Mesendoderm (in vitro differentiated cells): ENCODE results near the gene STK10.

Experiments used
- DNase-seq: peaks from one replicate; pipeline ENCODE4 v3.0.0; 2013
- H2AK5ac ChIP-seq: 2 replicates; pipeline ENCODE4 v1.6.1; 2013; ENCODE audit warnings: low read length, inconsistent platforms
- H2BK120ac ChIP-seq: 2 replicates; pipeline ENCODE4 v1.6.1; 2013; ENCODE audit warnings: low read depth, mild to moderate bottlenecking, low read length, moderate library complexity, mixed read lengths
- H2BK15ac ChIP-seq: replicated peaks from 2 replicates; pipeline ENCODE4 v1.6.1; 2013; ENCODE audit warnings: low read depth, mild to moderate bottlenecking, moderate library complexity
- H2BK5ac ChIP-seq: 2 replicates; pipeline ENCODE4 v1.6.1; 2013; ENCODE audit warnings: low read length, inconsistent platforms
- H3K18ac ChIP-seq: 2 replicates; pipeline ENCODE4 v1.6.1; 2013; ENCODE audit warnings: mild to moderate bottlenecking, low read length, mixed read lengths
- H3K23ac ChIP-seq: one replicate; pipeline ENCODE4 v1.6.1; 2013; ENCODE audit warnings: low read length
- H3K27ac ChIP-seq: 2 replicates; pipeline ENCODE4 v1.5.1; 2013; ENCODE audit warnings: low read depth, mild to moderate bottlenecking, inconsistent platforms, low read length, moderate library complexity
- H3K27me3 ChIP-seq: 2 replicates; pipeline ENCODE4 v1.6.1; 2013; ENCODE audit warnings: low read length, control low read depth, mild to moderate bottlenecking, inconsistent platforms; ENCODE audit not compliant: insufficient read depth, poor library complexity
- H3K36me3 ChIP-seq: 2 replicates; pipeline ENCODE4 v1.6.1; 2013; ENCODE audit warnings: low read length, inconsistent platforms; ENCODE audit not compliant: control insufficient read depth, insufficient read depth
- H3K4ac ChIP-seq: one replicate; pipeline ENCODE4 v1.6.1; 2013; ENCODE audit warnings: low read depth, mild to moderate bottlenecking, low read length, moderate library complexity
- H3K4me1 ChIP-seq: 2 replicates; pipeline ENCODE4 v1.6.1; 2013; ENCODE audit warnings: low read depth, low read length, inconsistent platforms; ENCODE audit not compliant: control insufficient read depth
- H3K4me2 ChIP-seq: 2 replicates; pipeline ENCODE4 v1.6.1; 2013; ENCODE audit warnings: low read length
- H3K4me3 ChIP-seq: 2 replicates; pipeline ENCODE4 v1.5.1; 2013; ENCODE audit warnings: mild to moderate bottlenecking, low read length
- H3K56ac ChIP-seq: one replicate; pipeline ENCODE4 v1.6.1; 2013; ENCODE audit warnings: low read length
- H3K79me1 ChIP-seq: 2 replicates; pipeline ENCODE4 v1.6.1; 2013; ENCODE audit warnings: low read length, inconsistent platforms
- H3K79me2 ChIP-seq: 2 replicates; pipeline ENCODE4 v1.6.1; 2013; ENCODE audit warnings: mild to moderate bottlenecking, low read length; ENCODE audit not compliant: control insufficient read depth, insufficient read depth
- H3K9ac ChIP-seq: 2 replicates; pipeline ENCODE4 v1.6.1; 2013; ENCODE audit warnings: low read length, inconsistent platforms
- H4K5ac ChIP-seq: one replicate; pipeline ENCODE4 v1.6.1; 2013; ENCODE audit warnings: low read length
- H4K8ac ChIP-seq: one replicate; pipeline ENCODE4 v1.6.1; 2013; ENCODE audit warnings: low read depth, mild to moderate bottlenecking, control low read depth, low read length, moderate library complexity
- WGBS: extraction: QIAGEN DNeasy Blood & Tissue Kit; methylation state at CpG from one replicate; pipeline ENCODE4 v1.1.7; 2013; ENCODE audit warnings: low lambda C conversion rate, missing lambda C conversion rate; ENCODE audit not compliant: insufficient coverage; ENCODE audit errors: extremely low coverage; 5-methylcytosine and 5-hydroxymethylcytosine counted together

STK10 gene

GRCh38 chr5:172180936-172181335 lies 7.1 kb downstream of the STK10 start:
- no peak overlapping the region for H3K9ac ChIP-seq
- H3K4me2 ChIP-seq, result no peak overlapping the region
- peak overlapping the region; percentile 74 for H2AK5ac ChIP-seq
- no peak for DNase-seq
- no peak overlapping the region for H3K4ac ChIP-seq
- no peak overlapping the region for H2BK15ac ChIP-seq
- no peak overlapping the region for H3K18ac ChIP-seq
- H3K79me1 ChIP-seq, result peaks cover 11% of the 10 kb centered on the region
- H2BK120ac ChIP-seq, result no peak overlapping the region
- H4K5ac ChIP-seq, result no peak overlapping the region
- no peak overlapping the region for H4K8ac ChIP-seq
- WGBS, result no CpG with 5 or more reads among the region's 9 CpGs
- no peaks in the 10 kb centered on the region for H3K27me3 ChIP-seq
- H3K36me3 ChIP-seq, result no peaks in the 10 kb centered on the region
- H3K27ac ChIP-seq, result no peak overlapping the region
- no peak overlapping the region for H3K56ac ChIP-seq
- no peak overlapping the region for H2BK5ac ChIP-seq
- H3K79me2 ChIP-seq, result peaks cover 4% of the 10 kb centered on the region
- peak overlapping the region; percentile 66 for H3K23ac ChIP-seq
- H3K4me1 ChIP-seq, result peaks cover 13% of the 10 kb centered on the region
- no peak overlapping the region for H3K4me3 ChIP-seq

DNA sequence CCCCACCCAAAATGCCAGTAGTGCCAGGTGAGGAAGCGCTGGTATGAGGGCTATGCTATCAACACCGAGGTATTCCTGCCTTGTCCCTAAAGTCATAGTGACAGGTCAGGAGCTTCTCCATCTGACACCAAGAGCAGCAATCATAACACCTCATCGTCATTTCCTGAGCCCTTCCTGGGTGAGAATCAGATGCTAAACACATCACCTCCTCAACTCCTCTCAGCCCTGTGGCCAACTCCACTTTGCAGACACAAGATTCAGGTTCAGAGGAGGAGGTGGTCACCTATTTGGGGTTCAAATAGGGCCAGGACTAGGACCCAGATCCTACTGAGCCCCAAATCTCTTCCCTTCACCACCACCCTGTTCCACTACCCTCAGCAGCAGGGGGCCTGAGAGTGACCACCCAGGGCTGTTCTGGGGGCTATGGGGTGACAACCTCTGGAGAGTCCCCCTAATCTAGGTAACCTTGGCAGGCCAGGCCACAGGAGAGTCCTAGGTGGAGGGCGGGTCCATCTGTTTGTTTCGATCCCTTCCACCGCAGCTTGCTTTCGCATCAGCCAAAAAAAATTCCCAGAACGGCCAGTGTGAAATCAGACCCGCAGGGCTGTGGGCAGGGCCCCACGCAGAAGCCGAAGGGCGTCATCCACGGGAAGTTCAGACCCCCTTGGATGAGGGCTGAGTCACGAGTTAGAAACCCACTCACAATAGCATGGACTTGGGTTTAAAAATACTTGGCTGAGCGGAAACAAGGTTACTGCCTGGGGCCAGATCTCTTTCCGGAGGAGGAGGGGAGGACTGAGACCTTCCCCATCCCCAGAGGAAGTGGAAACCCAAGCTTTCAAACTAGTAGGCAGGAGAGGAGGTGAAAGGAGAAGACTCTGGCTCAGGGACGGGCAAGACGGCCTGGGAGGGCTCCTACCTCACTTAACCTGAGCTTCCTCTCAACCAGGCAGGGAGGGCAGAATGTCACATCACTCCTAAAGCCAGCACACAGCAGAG lies 8.7 kb downstream of the STK10 start:
- H2BK15ac ChIP-seq, result no peak overlapping the region
- H3K4ac ChIP-seq, result no peak overlapping the region
- peaks cover 15% of the 10 kb centered on the region for H3K4me1 ChIP-seq
- H3K36me3 ChIP-seq, result no peaks in the 10 kb centered on the region
- H4K5ac ChIP-seq, result no peak overlapping the region
- H3K9ac ChIP-seq, result peak overlapping the region; percentile 49
- H3K79me1 ChIP-seq, result peaks cover 11% of the 10 kb centered on the region
- H3K18ac ChIP-seq, result peak overlapping the region; percentile 16
- H3K27ac ChIP-seq, result peak overlapping the region; percentile 80
- H3K4me3 ChIP-seq, result no peak overlapping the region
- no peak overlapping the region for H3K23ac ChIP-seq
- no peaks in the 10 kb centered on the region for H3K27me3 ChIP-seq
- no peak overlapping the region for H4K8ac ChIP-seq
- no peaks in the 10 kb centered on the region for H3K79me2 ChIP-seq
- H2BK5ac ChIP-seq, result peak overlapping the region; percentile 27
- no peak overlapping the region for H2BK120ac ChIP-seq
- DNase-seq, result peak; percentile 80
- WGBS, result no CpG with 5 or more reads among the region's 18 CpGs
- H3K4me2 ChIP-seq, result no peak overlapping the region
- H2AK5ac ChIP-seq, result peak overlapping the region; percentile 74
- peak overlapping the region; percentile 73 for H3K56ac ChIP-seq

DNA sequence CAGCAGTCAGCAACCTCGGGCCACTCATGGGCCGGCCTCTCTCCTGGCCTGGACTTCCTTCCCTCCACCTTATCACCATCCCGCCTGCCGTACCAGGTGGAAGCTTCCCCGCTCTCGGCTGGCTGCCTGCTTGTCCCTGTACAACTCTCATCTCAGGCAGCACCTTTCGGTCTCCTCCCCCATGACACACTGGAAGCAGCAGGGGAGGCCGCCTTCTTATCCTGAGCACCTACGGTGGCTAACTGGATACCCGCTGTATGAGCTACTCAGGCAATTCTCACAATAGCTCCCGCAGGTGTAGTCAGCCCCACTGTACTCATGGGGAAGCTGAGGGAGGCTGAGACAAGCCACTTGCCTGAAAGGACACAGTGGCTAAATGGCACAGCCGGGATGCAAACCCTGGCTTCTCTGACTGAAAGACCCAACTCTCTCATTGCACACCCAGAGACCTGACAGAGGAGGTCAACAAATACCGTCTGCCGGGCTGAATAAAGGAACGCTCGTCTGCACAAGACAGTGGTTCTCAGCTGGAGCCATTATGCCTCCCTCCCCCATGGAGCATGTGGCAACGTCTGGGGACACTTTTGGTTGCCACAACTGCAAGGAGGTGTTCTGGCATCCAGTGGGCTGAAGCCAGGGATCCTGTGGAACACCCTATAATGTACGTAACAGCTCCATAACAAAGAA lies 9.6 kb downstream of the STK10 start:
- Histone ChIP-seq H2AK5ac (no peak overlapping the region), H3K27ac (no peak overlapping the region), H3K9ac (no peak overlapping the region), H3K4me1 (peaks cover 15% of the 10 kb centered on the region), H4K8ac (no peak overlapping the region), H3K4me3 (no peak overlapping the region), H4K5ac (no peak overlapping the region), H3K4ac (no peak overlapping the region), H3K4me2 (no peak overlapping the region), H3K36me3 (no peaks in the 10 kb centered on the region), H2BK15ac (no peak overlapping the region), H3K23ac (no peak overlapping the region), H3K56ac (no peak overlapping the region), H2BK5ac (no peak overlapping the region), H3K18ac (no peak overlapping the region), H2BK120ac (no peak overlapping the region), H3K27me3 (no peaks in the 10 kb centered on the region), H3K79me2 (no peaks in the 10 kb centered on the region), H3K79me1 (peaks cover 11% of the 10 kb centered on the region)
- WGBS, result no CpG with 5 or more reads among the region's 18 CpGs
- no peak for DNase-seq

DNA sequence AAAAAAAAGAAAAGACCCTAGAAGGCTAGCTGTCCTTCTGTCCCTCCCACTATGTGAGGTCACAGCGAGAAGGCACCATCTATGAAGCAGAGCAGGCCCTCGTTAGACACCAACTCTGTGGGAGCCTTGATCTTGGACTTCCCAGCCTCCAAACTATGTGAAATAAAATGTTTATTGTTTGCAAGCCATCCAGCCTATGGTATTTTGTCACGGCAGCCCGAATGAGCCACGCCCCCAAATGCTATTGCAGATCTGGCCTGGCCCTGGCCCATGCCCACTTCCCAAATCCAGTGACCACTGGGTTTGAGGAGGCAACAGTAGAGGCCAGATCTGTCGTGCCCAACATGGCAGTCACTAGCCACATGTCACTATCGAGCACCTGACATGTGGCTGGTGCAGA lies 10.8 kb downstream of the STK10 start:
- Histone ChIP-seq H3K4me2 (no peak overlapping the region), H3K18ac (no peak overlapping the region), H3K56ac (no peak overlapping the region), H2AK5ac (no peak overlapping the region), H3K4ac (no peak overlapping the region), H2BK5ac (no peak overlapping the region), H2BK120ac (no peak overlapping the region), H3K27me3 (no peaks in the 10 kb centered on the region), H3K4me1 (peaks cover 15% of the 10 kb centered on the region), H3K23ac (no peak overlapping the region), H3K36me3 (no peaks in the 10 kb centered on the region), H4K5ac (no peak overlapping the region), H3K9ac (no peak overlapping the region), H2BK15ac (no peak overlapping the region), H3K79me1 (peaks cover 13% of the 10 kb centered on the region), H3K79me2 (no peaks in the 10 kb centered on the region), H3K4me3 (no peak overlapping the region), H3K27ac (no peak overlapping the region), H4K8ac (no peak overlapping the region)
- WGBS, result no CpG with 5 or more reads among the region's 7 CpGs
- DNase-seq, result no peak

- H2AK5ac ChIP-seq, result no peak overlapping the region
- WGBS, result no CpG with 5 or more reads among the region's 7 CpGs
- no peak overlapping the region for H3K4me3 ChIP-seq
- H3K18ac ChIP-seq, result no peak overlapping the region
- no peaks in the 10 kb centered on the region for H3K36me3 ChIP-seq
- no peak overlapping the region for H2BK15ac ChIP-seq
- H3K56ac ChIP-seq, result peak overlapping the region; percentile 9
- no peak overlapping the region for H3K23ac ChIP-seq
- no peak overlapping the region for H2BK120ac ChIP-seq
- peaks cover 9% of the 10 kb centered on the region for H3K79me1 ChIP-seq
- no peaks in the 10 kb centered on the region for H3K27me3 ChIP-seq
- DNase-seq, result no peak
- no peak overlapping the region for H4K8ac ChIP-seq
- no peak overlapping the region for H3K4me2 ChIP-seq
- H2BK5ac ChIP-seq, result no peak overlapping the region
- H3K79me2 ChIP-seq, result no peaks in the 10 kb centered on the region
- no peak overlapping the region for H3K9ac ChIP-seq
- no peak overlapping the region for H4K5ac ChIP-seq
- no peak overlapping the region for H3K27ac ChIP-seq
- no peak overlapping the region for H3K4ac ChIP-seq
- H3K4me1 ChIP-seq, result peaks cover 15% of the 10 kb centered on the region
Observed at GRCh38 chr5:172175263-172175719, 12.7 kb downstream of the STK10 start.
